Left lung (tissue), 10 donors: ENCODE results near the gene PPP1R27. TPM values are rescaled to one million over a fixed set of nuclear protein-coding genes. Genes with fewer than 3 reads are reported as not detected.

ENCODE experiments used
- ATAC-seq: fragments of 200-7000 bp; cut with Tn5 transposase; one replicate; pipeline ENCODE4 v1.9.1; 2020; ENCODE audit warnings: moderate library complexity
- DNase-seq, 4 donors: peaks; one replicate each; pipeline ENCODE4 v3.0.0-alpha.2; 2013 to 2020
- H3K27ac ChIP-seq, 2 donors: fragments of 200-600 bp; sonication (generic) in 1 of 2; one replicate each; pipeline versions ENCODE4 v1.5.0 to v1.8.0; 2020 to 2021
- H3K27me3 ChIP-seq, 2 donors: fragments of 200-600 bp; sonication (generic) in 1 of 2; one replicate each; pipeline versions ENCODE4 v1.5.0 to v1.8.0; 2020 to 2021
- H3K36me3 ChIP-seq, 2 donors: fragments of 200-600 bp; sonication (generic) in 1 of 2; one replicate each; pipeline versions ENCODE4 v1.5.0 to v1.8.0; 2020 to 2021
- H3K4me1 ChIP-seq, 2 donors: fragments of 200-600 bp; one replicate each; pipeline ENCODE4 v1.8.0; 2021
- H3K4me3 ChIP-seq, 2 donors: fragments of 200-600 bp; sonication (generic) in 1 of 2; one replicate each; pipeline versions ENCODE4 v1.5.0 to v1.8.0; 2020 to 2021; ENCODE audit warnings: mild to moderate bottlenecking in 1 of 2
- H3K9me3 ChIP-seq, 2 donors: fragments of 200-600 bp; sonication (generic) in 1 of 2; one replicate each; pipeline versions ENCODE4 v1.5.0 to v1.8.0; 2020 to 2021
- CTCF ChIP-seq, 2 donors: fragments of 200-600 bp; sonication (generic) in 1 of 2; IDR thresholded peaks; one replicate each; pipeline versions ENCODE4 v1.5.0 to v1.8.0; 2021; ENCODE audit warnings: antibody characterized with exemption in 2 of 2
- intact Hi-C, 2 donors: fragments of 100-400 bp; cut with DNase I; formaldehyde crosslinking; loops; one replicate each; pipeline versions ENCODE4 v1.11.2 to v1.14.2; 2022
- polyA plus RNA-seq, 6 donors: library from polyadenylated mRNA; unstranded; fragments of 120-200 nt; gene quantifications; one replicate each; pipeline ENCODE4 v1.2.1, GENCODE V29; 2013; ENCODE audit not compliant: insufficient read length in 6 of 6
- total RNA-seq, 2 donors: library from RNA; stranded (reverse); fragmentation: NEBNext Ultra II Directional; extraction: Animal tissue kit (Norgen Biotek cat#: 25700); gene quantifications; one replicate each; pipeline ENCODE4 v1.2.1, GENCODE V29; 2021
- donor health status: DM: no; HTN: yes; CAD: no.
- donor health status: DM: no; HTN: no; CAD: no.

The PPP1R27 gene
- total and polyA plus RNA-seq, 8 donors, result 0.11 to 0.28 TPM; not detected in 6

- no peaks in the 10 kb centered on the region for H3K4me1 ChIP-seq
- intact Hi-C loops, result no loop called here
- no peaks in the 10 kb centered on the region for H3K36me3 ChIP-seq
- H3K27me3 ChIP-seq, result peaks cover 0 to 76% of the 10 kb centered on the region in 2 donors
- no peak for ATAC-seq
- no peak overlapping the region for H3K4me3 ChIP-seq
- H3K9me3 ChIP-seq, result no peaks in the 10 kb centered on the region
- TF ChIP-seq CTCF (IDR thresholded peaks at IDR 0.05), result no peak
- no peak for DNase-seq
- no peak overlapping the region for H3K27ac ChIP-seq
These were observed 22.1 kb downstream of the PPP1R27 start for GRCh38 chr17:81812571-81813370.

GRCh38 chr17:81811705-81812570, 22.9 kb downstream of the PPP1R27 start:
- H3K4me1 ChIP-seq, result no peaks in the 10 kb centered on the region
- TF ChIP-seq CTCF (IDR thresholded peaks at IDR 0.05), result no peak
- no peak for ATAC-seq
- DNase-seq, result no peak
- no peak overlapping the region for H3K4me3 ChIP-seq
- intact Hi-C loops, result no loop called here
- peaks cover 0 to 81% of the 10 kb centered on the region in 2 donors for H3K27me3 ChIP-seq
- H3K9me3 ChIP-seq, result no peaks in the 10 kb centered on the region
- H3K27ac ChIP-seq, result no peak overlapping the region
- no peaks in the 10 kb centered on the region for H3K36me3 ChIP-seq

- H3K4me3 ChIP-seq, result no peak overlapping the region
- H3K9me3 ChIP-seq, result no peaks in the 10 kb centered on the region
- H3K27me3 ChIP-seq, result peaks cover 0 to 81% of the 10 kb centered on the region in 2 donors
- no peaks in the 10 kb centered on the region for H3K36me3 ChIP-seq
- TF ChIP-seq CTCF (IDR thresholded peaks at IDR 0.05), result no peak
- no peaks in the 10 kb centered on the region for H3K4me1 ChIP-seq
- no peak for DNase-seq
- no peak overlapping the region for H3K27ac ChIP-seq
- intact Hi-C loops, result no loop called here
- no peak for ATAC-seq
These were observed 23.8 kb downstream of the PPP1R27 start for GRCh38 chr17:81810892-81811704.

- DNase-seq (no peak), ATAC-seq (no peak)
- intact Hi-C loops, result no loop called here
- H3K4me3 ChIP-seq, result no peak overlapping the region
- no peaks in the 10 kb centered on the region for H3K4me1 ChIP-seq
- H3K27ac ChIP-seq, result no peak overlapping the region
- no peaks in the 10 kb centered on the region for H3K9me3 ChIP-seq
- H3K27me3 ChIP-seq, result peaks cover 0 to 82% of the 10 kb centered on the region in 2 donors
- TF ChIP-seq CTCF (IDR thresholded peaks at IDR 0.05), result no peak
- no peaks in the 10 kb centered on the region for H3K36me3 ChIP-seq
These were observed 24.4 kb downstream of the PPP1R27 start for GRCh38 chr17:81810476-81810875.
